Measurements from ENCODE around the gene TMCC3.

DNA sequence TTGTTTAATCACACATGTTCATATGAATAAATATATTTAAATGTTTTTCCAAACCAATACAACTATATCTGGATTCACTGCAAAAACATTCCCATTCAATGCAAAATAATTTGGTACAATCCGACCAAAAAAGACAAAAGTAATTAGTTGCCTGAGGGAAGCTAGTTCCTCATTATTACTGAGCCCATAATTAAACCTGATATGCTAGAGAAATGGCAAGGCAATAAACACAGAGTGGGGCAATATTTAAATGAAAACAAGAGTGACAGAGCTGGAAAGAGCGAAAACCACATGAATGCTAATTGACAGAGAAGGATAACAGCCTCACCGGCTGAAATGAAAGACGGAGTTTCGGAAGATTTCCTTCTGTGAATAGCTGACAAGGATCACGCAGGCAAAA lies 82.6 kb downstream of the TMCC3 start:
- TF ChIP-seq, protein P1, sequence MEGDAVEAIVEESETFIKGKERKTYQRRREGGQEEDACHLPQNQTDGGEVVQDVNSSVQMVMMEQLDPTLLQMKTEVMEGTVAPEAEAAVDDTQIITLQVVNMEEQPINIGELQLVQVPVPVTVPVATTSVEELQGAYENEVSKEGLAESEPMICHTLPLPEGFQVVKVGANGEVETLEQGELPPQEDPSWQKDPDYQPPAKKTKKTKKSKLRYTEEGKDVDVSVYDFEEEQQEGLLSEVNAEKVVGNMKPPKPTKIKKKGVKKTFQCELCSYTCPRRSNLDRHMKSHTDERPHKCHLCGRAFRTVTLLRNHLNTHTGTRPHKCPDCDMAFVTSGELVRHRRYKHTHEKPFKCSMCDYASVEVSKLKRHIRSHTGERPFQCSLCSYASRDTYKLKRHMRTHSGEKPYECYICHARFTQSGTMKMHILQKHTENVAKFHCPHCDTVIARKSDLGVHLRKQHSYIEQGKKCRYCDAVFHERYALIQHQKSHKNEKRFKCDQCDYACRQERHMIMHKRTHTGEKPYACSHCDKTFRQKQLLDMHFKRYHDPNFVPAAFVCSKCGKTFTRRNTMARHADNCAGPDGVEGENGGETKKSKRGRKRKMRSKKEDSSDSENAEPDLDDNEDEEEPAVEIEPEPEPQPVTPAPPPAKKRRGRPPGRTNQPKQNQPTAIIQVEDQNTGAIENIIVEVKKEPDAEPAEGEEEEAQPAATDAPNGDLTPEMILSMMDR (IDR thresholded peaks at IDR 0.05), result no peak
- TF ChIP-seq POLR2A (IDR thresholded peaks at IDR 0.05) (no peak), EP300 (IDR thresholded peaks at IDR 0.05) (no peak)

All from tibial nerve (tissue), 4 donors.